Measurements from ENCODE around the gene KCNK15. TPM values are rescaled to one million over a fixed set of nuclear protein-coding genes. Genes with fewer than 3 reads are reported as not detected.

KCNK15 gene
- total RNA-seq, 2 donors from 2014 or later = 1.8 to 3.3 TPM

DNA sequence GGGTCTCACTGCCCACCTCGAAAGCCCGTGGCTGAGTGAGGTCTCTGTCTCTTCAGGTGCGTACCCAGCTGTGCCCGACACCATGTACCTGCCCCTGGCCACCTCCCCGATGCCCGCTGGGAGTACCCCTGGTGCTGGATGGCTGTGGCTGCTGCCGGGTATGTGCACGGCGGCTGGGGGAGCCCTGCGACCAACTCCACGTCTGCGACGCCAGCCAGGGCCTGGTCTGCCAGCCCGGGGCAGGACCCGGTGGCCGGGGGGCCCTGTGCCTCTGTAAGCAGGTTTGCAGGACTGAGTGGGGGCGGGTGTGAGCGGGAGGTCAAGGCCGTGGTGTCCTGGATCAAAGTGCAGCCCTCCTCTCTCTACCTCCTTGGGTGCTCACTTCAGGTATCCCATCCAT lies 25.8 kb upstream of the KCNK15 start:
- WGBS, 2 donors = 76 to 90% methylated on average over 12 to 18 of the region's 19 CpGs
- Histone ChIP-seq H3K9me3 (no peaks in the 10 kb centered on the region), H3K4me3 (no peak overlapping the region), H3K27ac (no peak overlapping the region), H3K27me3 (no peaks in the 10 kb centered on the region), H3K36me3 (replicated peaks in 1 of 2; ENCODE audit: insufficient read depth in 1 of 2, low read depth in 2 of 2) (no peaks in the 10 kb centered on the region), H3K4me1 (peaks cover 5% of the 10 kb centered on the region)
- no peak for ATAC-seq
- intact Hi-C loops (cut with DNase I) = no loop called here
- DNase-seq = no peak
- TF ChIP-seq, protein P1, sequence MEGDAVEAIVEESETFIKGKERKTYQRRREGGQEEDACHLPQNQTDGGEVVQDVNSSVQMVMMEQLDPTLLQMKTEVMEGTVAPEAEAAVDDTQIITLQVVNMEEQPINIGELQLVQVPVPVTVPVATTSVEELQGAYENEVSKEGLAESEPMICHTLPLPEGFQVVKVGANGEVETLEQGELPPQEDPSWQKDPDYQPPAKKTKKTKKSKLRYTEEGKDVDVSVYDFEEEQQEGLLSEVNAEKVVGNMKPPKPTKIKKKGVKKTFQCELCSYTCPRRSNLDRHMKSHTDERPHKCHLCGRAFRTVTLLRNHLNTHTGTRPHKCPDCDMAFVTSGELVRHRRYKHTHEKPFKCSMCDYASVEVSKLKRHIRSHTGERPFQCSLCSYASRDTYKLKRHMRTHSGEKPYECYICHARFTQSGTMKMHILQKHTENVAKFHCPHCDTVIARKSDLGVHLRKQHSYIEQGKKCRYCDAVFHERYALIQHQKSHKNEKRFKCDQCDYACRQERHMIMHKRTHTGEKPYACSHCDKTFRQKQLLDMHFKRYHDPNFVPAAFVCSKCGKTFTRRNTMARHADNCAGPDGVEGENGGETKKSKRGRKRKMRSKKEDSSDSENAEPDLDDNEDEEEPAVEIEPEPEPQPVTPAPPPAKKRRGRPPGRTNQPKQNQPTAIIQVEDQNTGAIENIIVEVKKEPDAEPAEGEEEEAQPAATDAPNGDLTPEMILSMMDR (IDR thresholded peaks at IDR 0.05) = no peak
- no peak for TF ChIP-seq POLR2A (IDR thresholded peaks at IDR 0.05)

DNA sequence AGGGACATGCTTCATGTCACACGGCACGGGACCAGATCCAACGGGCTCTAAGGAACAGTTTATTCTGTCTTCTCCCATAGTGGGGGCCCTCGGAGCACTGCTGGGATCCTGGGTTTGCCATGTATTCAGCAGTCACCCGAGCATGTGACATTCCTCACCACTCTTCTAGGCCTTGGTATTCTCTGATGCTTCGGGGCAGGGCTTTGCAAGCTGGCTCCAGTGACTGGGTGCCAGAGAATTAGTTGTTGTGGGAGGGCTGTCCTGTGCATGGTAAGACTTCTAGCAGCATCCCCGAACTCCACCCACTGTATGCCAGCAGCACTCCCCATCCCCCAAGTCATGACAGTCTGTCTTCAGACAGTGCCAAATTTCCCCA lies 25.1 kb upstream of the KCNK15 start:
- TF ChIP-seq, protein P1 (IDR thresholded peaks at IDR 0.05) = no peak
- no peak for TF ChIP-seq POLR2A (IDR thresholded peaks at IDR 0.05)
- H3K4me1 ChIP-seq = peaks cover 4% of the 10 kb centered on the region
- no peaks in the 10 kb centered on the region for H3K9me3 ChIP-seq
- intact Hi-C loops (cut with DNase I) = no loop called here
- no peaks in the 10 kb centered on the region for H3K36me3 ChIP-seq (replicated peaks in 1 of 2; ENCODE audit: insufficient read depth in 1 of 2, low read depth in 2 of 2)
- 85% methylated on average over 6 to 7 of the region's 7 CpGs for WGBS, 2 donors
- H3K27ac ChIP-seq = no peak overlapping the region
- no peak overlapping the region for H3K4me3 ChIP-seq
- H3K27me3 ChIP-seq = no peaks in the 10 kb centered on the region
- no peak for DNase-seq
- ATAC-seq = no peak

DNA sequence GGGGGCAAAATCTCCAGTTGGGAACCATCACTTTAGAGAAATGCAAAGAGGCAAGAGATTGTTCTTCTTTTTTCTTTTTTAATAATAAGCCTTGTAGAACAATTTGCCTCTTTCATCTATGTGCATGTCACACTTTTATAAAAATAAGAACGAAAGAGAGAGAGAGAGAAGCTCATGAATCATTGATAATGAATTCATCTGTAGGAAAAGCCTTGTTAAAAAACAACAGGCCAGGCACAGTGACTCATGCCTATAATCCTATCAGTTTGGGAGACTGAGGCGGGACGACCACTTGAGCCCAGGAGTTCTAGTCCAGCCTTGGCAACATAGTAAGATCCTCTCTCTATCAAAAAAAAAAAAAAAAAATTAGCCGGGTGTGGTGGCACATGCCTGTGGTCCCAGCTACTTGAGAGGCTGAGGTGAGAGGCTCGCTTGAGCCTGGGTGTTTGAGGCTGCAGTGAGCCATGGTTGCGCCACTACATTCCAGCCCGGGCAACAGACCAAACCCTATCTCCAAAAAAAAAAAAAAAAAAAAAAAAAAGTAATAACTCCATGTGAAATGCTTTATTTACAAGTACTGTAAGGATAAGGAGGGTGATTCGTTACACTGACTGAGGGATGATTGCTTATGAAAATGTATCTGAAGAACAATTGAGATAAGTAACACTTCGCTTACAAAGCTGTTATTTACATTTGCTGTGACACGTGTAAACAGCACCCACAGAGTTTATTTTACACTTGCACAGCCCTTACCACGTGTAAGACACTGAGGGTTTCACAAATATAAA lies 24.5 kb upstream of the KCNK15 start:
- Histone ChIP-seq H3K27me3 (no peaks in the 10 kb centered on the region), H3K4me1 (peaks cover 4% of the 10 kb centered on the region), H3K4me3 (no peak overlapping the region), H3K9me3 (no peaks in the 10 kb centered on the region), H3K36me3 (replicated peaks in 1 of 2; ENCODE audit: insufficient read depth in 1 of 2, low read depth in 2 of 2) (no peaks in the 10 kb centered on the region), H3K27ac (no peak overlapping the region)
- peak; percentile 32 to 59 (median 53) for DNase-seq
- WGBS, 2 donors = 40 to 42% methylated on average over 11 of the region's 11 CpGs
- intact Hi-C loops (cut with DNase I) = no loop called here
- peak; percentile 58 for ATAC-seq
- TF ChIP-seq, protein P1 (IDR thresholded peaks at IDR 0.05) = no peak
- no peak for TF ChIP-seq POLR2A (IDR thresholded peaks at IDR 0.05)

DNA sequence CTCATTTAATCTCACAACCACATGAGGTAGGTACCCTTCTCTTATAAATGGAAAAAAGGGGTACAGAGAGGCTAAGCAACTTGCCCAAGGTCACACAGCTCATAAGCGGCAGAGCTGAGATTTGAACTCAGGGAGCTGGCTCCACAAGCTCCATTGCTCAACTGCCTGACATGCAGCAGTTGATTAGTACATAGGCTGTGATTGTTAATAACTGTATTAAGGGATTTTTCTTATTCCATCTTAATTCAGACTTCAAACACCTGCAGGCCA lies 23.9 kb upstream of the KCNK15 start:
- Histone ChIP-seq H3K9me3 (no peaks in the 10 kb centered on the region), H3K4me3 (no peak overlapping the region), H3K27me3 (no peaks in the 10 kb centered on the region), H3K4me1 (peaks cover 4% of the 10 kb centered on the region), H3K36me3 (replicated peaks in 1 of 2; ENCODE audit: insufficient read depth in 1 of 2, low read depth in 2 of 2) (no peaks in the 10 kb centered on the region), H3K27ac (no peak overlapping the region)
- WGBS, 2 donors = 50 to 64% methylated on average over 1 of the region's 1 CpG
- ATAC-seq = no peak
- DNase-seq = no peak
- intact Hi-C loops (cut with DNase I) = no loop called here
- TF ChIP-seq, protein P1 (IDR thresholded peaks at IDR 0.05) = no peak
- no peak for TF ChIP-seq POLR2A (IDR thresholded peaks at IDR 0.05)

DNA sequence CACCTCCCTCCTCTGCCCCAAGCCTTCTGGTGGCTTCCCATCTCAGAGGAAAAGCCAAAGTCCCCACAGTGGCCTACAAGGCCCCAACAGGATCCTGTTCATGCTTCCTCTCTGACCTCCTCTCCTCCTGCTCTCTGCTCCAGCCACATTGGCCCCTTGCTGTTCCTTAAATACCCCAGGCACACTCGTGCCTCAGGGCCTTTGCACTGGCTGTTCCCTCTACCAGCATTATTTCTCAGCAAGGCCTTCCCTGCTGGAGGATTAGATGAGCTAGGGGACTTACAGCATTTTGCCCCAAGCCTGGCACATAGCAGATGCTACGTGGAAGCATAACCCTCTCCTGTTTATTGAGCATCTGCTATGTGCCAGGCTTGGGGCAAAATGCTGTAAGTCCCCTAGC lies 22.7 kb upstream of the KCNK15 start:
- Histone ChIP-seq H3K9me3 (no peaks in the 10 kb centered on the region), H3K4me1 (peaks cover 4% of the 10 kb centered on the region), H3K27me3 (no peaks in the 10 kb centered on the region), H3K27ac (no peak overlapping the region), H3K36me3 (replicated peaks in 1 of 2; ENCODE audit: insufficient read depth in 1 of 2, low read depth in 2 of 2) (no peaks in the 10 kb centered on the region), H3K4me3 (no peak overlapping the region)
- ATAC-seq = no peak
- 71 to 79% methylated on average over 2 of the region's 2 CpGs for WGBS, 2 donors
- no peak for DNase-seq
- intact Hi-C loops (cut with DNase I) = no loop called here
- TF ChIP-seq, protein P1 (IDR thresholded peaks at IDR 0.05) = no peak
- TF ChIP-seq POLR2A (IDR thresholded peaks at IDR 0.05) = no peak
